NCI-H146 (cell line): ENCODE measurements around the gene CCDC9B.
A peak's percentile ranks its signal among the peaks of the same experiment; 100 is the strongest.

ENCODE experiments used
- DNase-seq: peaks from one replicate; lab custom pipeline; 2025; lab: John Stamatoyannopoulos, UW

Gene CCDC9B

GRCh38 chr15:40329804-40330203 is 10.9 kb downstream of the CCDC9B start:
- DNase-seq, result no peak

GRCh38 chr15:40328751-40329150 is 12.0 kb downstream of the CCDC9B start:
- no peak for DNase-seq

- DNase-seq, result no peak
Measured at GRCh38 chr15:40328176-40328575, 12.6 kb downstream of the CCDC9B start.

GRCh38 chr15:40327457-40327856 is 13.3 kb downstream of the CCDC9B start:
- no peak for DNase-seq

GRCh38 chr15:40325700-40326099 is 15.0 kb downstream of the CCDC9B start:
- DNase-seq, result no peak

GRCh38 chr15:40325188-40325587 is 15.6 kb downstream of the CCDC9B start:
- DNase-seq, result no peak

- peak; percentile 20 for DNase-seq
Measured at GRCh38 chr15:40323953-40324937, 16.5 kb downstream of the CCDC9B start.

- DNase-seq, result peak; percentile 89
Measured at GRCh38 chr15:40323239-40323952, 17.3 kb downstream of the CCDC9B start, which contains the start of gene INAFM2. TSS of gene INAFM2 (plus strand) at chr15:40323692. CDS start at chr15:40324056, 364 bp downstream.

GRCh38 chr15:40322531-40323238 is 18.1 kb downstream of the CCDC9B start:
- DNase-seq, result no peak

- DNase-seq, result peak; percentile 76
Measured at GRCh38 chr15:40320931-40321371, 19.8 kb downstream of the CCDC9B start.

GRCh38 chr15:40320409-40320808 is 20.3 kb downstream of the CCDC9B start:
- DNase-seq, result no peak

GRCh38 chr15:40317580-40317979 is 23.2 kb downstream of the CCDC9B start:
- no peak for DNase-seq

- peak; percentile 5 for DNase-seq
Measured at GRCh38 chr15:40316931-40317330, 23.8 kb downstream of the CCDC9B start.

- DNase-seq, result no peak
Measured at GRCh38 chr15:40314723-40315276, 25.9 kb downstream of the CCDC9B start.

- peak; percentile 29 for DNase-seq
Measured at GRCh38 chr15:40313531-40314398, 27.0 kb downstream of the CCDC9B start.

GRCh38 chr15:40312370-40313158 is 28.2 kb downstream of the CCDC9B start:
- no peak for DNase-seq

GRCh38 chr15:40310993-40311392 is 29.7 kb downstream of the CCDC9B start:
- no peak for DNase-seq

GRCh38 chr15:40310001-40310959 is 30.5 kb downstream of the CCDC9B start:
- DNase-seq, result peak; percentile 23

GRCh38 chr15:40309344-40309862 is 31.3 kb downstream of the CCDC9B start:
- DNase-seq, result no peak
